HG02763 (cell line): ENCODE measurements around the gene ARHGAP18.

Experiments
- ATAC-seq: cut with Tn5 transposase; IDR thresholded peaks from one replicate; pipeline ENCODE4 v1.9.1; 2021; ENCODE audit warnings: mild to moderate bottlenecking, moderate library complexity; ENCODE audit not compliant: unreplicated experiment

The ARHGAP18 gene

GRCh38 chr6:129671442-129672340 is 38.3 kb downstream of the ARHGAP18 start:
- ATAC-seq, result peak; percentile 90

GRCh38 chr6:129670634-129671033 is 39.3 kb downstream of the ARHGAP18 start:
- no peak for ATAC-seq

- ATAC-seq, result no peak
These were observed 42.4 kb downstream of the ARHGAP18 start for GRCh38 chr6:129667621-129668020.

- ATAC-seq, result no peak
These were observed 42.9 kb downstream of the ARHGAP18 start for GRCh38 chr6:129667034-129667433.

- ATAC-seq, result no peak
These were observed 44.4 kb downstream of the ARHGAP18 start for GRCh38 chr6:129665555-129665954.

GRCh38 chr6:129663531-129663930 is 46.4 kb downstream of the ARHGAP18 start:
- ATAC-seq, result no peak

- ATAC-seq, result no peak
These were observed 47.0 kb downstream of the ARHGAP18 start for GRCh38 chr6:129662980-129663431.

- ATAC-seq, result peak; percentile 79
These were observed 47.6 kb downstream of the ARHGAP18 start for GRCh38 chr6:129662406-129662766.

- ATAC-seq, result peak; percentile 32
These were observed 48.2 kb downstream of the ARHGAP18 start for GRCh38 chr6:129661536-129662405.

- ATAC-seq, result no peak
These were observed 49.7 kb downstream of the ARHGAP18 start for GRCh38 chr6:129660346-129660676.

GRCh38 chr6:129659590-129660345 is 50.2 kb downstream of the ARHGAP18 start:
- no peak for ATAC-seq

- no peak for ATAC-seq
These were observed 50.8 kb downstream of the ARHGAP18 start for GRCh38 chr6:129659167-129659566.

- no peak for ATAC-seq
These were observed 52.5 kb downstream of the ARHGAP18 start for GRCh38 chr6:129657483-129657882.

GRCh38 chr6:129655334-129655733 is 54.6 kb downstream of the ARHGAP18 start:
- no peak for ATAC-seq

GRCh38 chr6:129653746-129654145 is 56.2 kb downstream of the ARHGAP18 start:
- no peak for ATAC-seq

- no peak for ATAC-seq
These were observed 56.7 kb downstream of the ARHGAP18 start for GRCh38 chr6:129653229-129653628.

- ATAC-seq, result no peak
These were observed 58.7 kb downstream of the ARHGAP18 start for GRCh38 chr6:129651291-129651691.

GRCh38 chr6:129648819-129649491 is 61.0 kb downstream of the ARHGAP18 start:
- no peak for ATAC-seq

- peak; percentile 36 for ATAC-seq
These were observed 62.9 kb downstream of the ARHGAP18 start for GRCh38 chr6:129647044-129647443.

GRCh38 chr6:129646642-129647041 is 63.3 kb downstream of the ARHGAP18 start:
- peak; percentile 73 for ATAC-seq
